Neural progenitor cell (in vitro differentiated cells): Measurements from ENCODE around the gene PAQR5. TPM values are rescaled to one million over a fixed set of nuclear protein-coding genes. Genes with fewer than 3 reads are reported as not detected.

Source experiments
- DNase-seq: peaks from one replicate; pipeline ENCODE4 v3.0.0-alpha.2; 2016; ENCODE audit warnings: low spot score
- H2AFZ ChIP-seq: fragments of 200-600 bp; sonication (generic); replicated peaks from 2 replicates; pipeline ENCODE4 v1.6.1; 2016; ENCODE audit warnings: antibody characterized with exemption
- H3F3A ChIP-seq: fragments of 200-600 bp; sonication (generic); 2 replicates; pipeline ENCODE4 v1.6.1; 2016; ENCODE audit warnings: antibody characterized with exemption, low read depth
- H3K27ac ChIP-seq: fragments of 200-600 bp; sonication (generic); 2 replicates; pipeline ENCODE4 v1.5.1; 2016; ENCODE audit warnings: mild to moderate bottlenecking
- H3K27me3 ChIP-seq: fragments of 200-600 bp; sonication (generic); 2 replicates; pipeline ENCODE4 v1.6.1; 2016; ENCODE audit warnings: mild to moderate bottlenecking, moderate library complexity
- H3K36me3 ChIP-seq: fragments of 200-600 bp; sonication (generic); 2 replicates; pipeline ENCODE4 v1.5.1; 2016
- H3K4me1 ChIP-seq: fragments of 200-600 bp; sonication (generic); 2 replicates; pipeline ENCODE4 v1.6.1; 2016; ENCODE audit warnings: mixed run types
- H3K4me2 ChIP-seq: fragments of 200-600 bp; sonication (generic); 2 replicates; pipeline ENCODE4 v1.6.1; 2016
- H3K4me3 ChIP-seq: fragments of 200-600 bp; sonication (generic); 2 replicates; pipeline ENCODE4 v1.5.1; 2016
- H3K79me2 ChIP-seq: fragments of 200-600 bp; sonication (generic); 2 replicates; pipeline ENCODE4 v1.6.1; 2016; ENCODE audit warnings: low read depth
- H3K9ac ChIP-seq: fragments of 200-600 bp; sonication (generic); 2 replicates; pipeline ENCODE4 v1.6.1; 2016
- H3K9me3 ChIP-seq: fragments of 200-600 bp; sonication (generic); 2 replicates; pipeline ENCODE4 v1.5.1; 2016; ENCODE audit warnings: low read depth
- H4K20me1 ChIP-seq: fragments of 200-600 bp; sonication (generic); 2 replicates; pipeline ENCODE4 v1.6.1; 2016; ENCODE audit warnings: low read depth
- H3K27ac Mint-ChIP-seq: 3 replicates; pipeline ENCODE4 v1.8.0; 2021; ENCODE audit warnings: mixed read lengths
- H3K27me3 Mint-ChIP-seq: 2 replicates; pipeline ENCODE4 v1.8.0; 2022; ENCODE audit warnings: low read depth, mild to moderate bottlenecking, inconsistent platforms, moderate library complexity, mixed read lengths; ENCODE audit not compliant: insufficient read depth
- H3K36me3 Mint-ChIP-seq: 3 replicates; pipeline ENCODE4 v1.8.0; 2021; ENCODE audit warnings: mixed read lengths
- H3K4me1 Mint-ChIP-seq: 3 replicates; pipeline ENCODE4 v1.8.0; 2021; ENCODE audit warnings: mixed read lengths
- H3K4me3 Mint-ChIP-seq: 3 replicates; pipeline ENCODE4 v1.8.0; 2021; ENCODE audit warnings: mild to moderate bottlenecking, moderate library complexity, mixed read lengths
- H3K9me3 Mint-ChIP-seq: 3 replicates; pipeline ENCODE4 v1.8.0; 2020; ENCODE audit warnings: mixed read lengths
- EZH2 ChIP-seq: fragments of 200-600 bp; sonication (generic); IDR thresholded peaks from 2 replicates; pipeline ENCODE4 v1.6.1; 2017; ENCODE audit warnings: antibody characterized with exemption, mild to moderate bottlenecking, moderate library complexity
- EZH2phosphoT487 ChIP-seq: fragments of 200-600 bp; sonication (generic); IDR thresholded peaks from 2 replicates; pipeline ENCODE4 v1.6.1; 2017; ENCODE audit warnings: antibody characterized with exemption
- total RNA-seq: library from RNA; depleted of rRNA; stranded (reverse); fragments of >200 nt; gene quantifications from 2 replicates; pipeline ENCODE4 v1.2.3, GENCODE V29; 2015; ENCODE audit warnings: low replicate concordance
- TF ChIP-seq, protein P1 (sequence below): fragments of 200-600 bp; sonication (generic); IDR thresholded peaks from 2 replicates; pipeline ENCODE4 v1.5.1; 2017; ENCODE audit warnings: antibody characterized with exemption, mild to moderate bottlenecking

The PAQR5 gene
- total RNA-seq, 1 donor from 2014 or later, result 1.4 TPM

DNA sequence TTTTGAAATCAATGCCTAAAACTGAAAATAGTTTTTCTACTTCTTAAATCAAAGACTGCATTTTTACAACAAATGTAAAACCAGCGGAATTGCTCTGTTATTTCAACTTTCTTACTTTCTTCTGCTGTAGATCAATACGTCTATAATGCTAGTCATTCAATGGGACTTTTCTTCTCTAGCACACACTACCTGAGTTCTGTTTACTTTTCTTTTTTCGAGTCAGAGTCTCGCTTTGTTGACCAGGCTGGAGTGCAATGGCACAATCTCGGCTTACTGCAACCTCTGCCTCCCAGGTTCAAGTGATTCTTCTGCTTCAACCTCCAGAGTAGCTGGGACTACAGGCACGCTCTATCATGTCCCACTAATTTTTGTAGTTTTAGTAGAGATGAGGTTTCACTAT lies 74.7 kb downstream of the PAQR5 start:
- H3K36me3 Mint-ChIP-seq, result no peaks in the 10 kb centered on the region
- H3K9me3 Mint-ChIP-seq, result no peaks in the 10 kb centered on the region
- DNase-seq, result no peak
- no peak overlapping the region for H3K4me3 ChIP-seq
- no peaks in the 10 kb centered on the region for H3K9me3 ChIP-seq
- no peaks in the 10 kb centered on the region for H3K4me1 ChIP-seq
- no peaks in the 10 kb centered on the region for H3K79me2 ChIP-seq
- no peak overlapping the region for H3K27ac Mint-ChIP-seq
- H3K4me3 Mint-ChIP-seq, result no peak overlapping the region
- H4K20me1 ChIP-seq, result no peaks in the 10 kb centered on the region
- H3K9ac ChIP-seq, result no peak overlapping the region
- H3K4me2 ChIP-seq, result no peak overlapping the region
- H2AFZ ChIP-seq, result no peak overlapping the region
- H3K27ac ChIP-seq, result no peak overlapping the region
- H3F3A ChIP-seq, result no peaks in the 10 kb centered on the region
- H3K4me1 Mint-ChIP-seq, result peaks cover 24% of the 10 kb centered on the region
- H3K36me3 ChIP-seq, result no peaks in the 10 kb centered on the region
- TF ChIP-seq EZH2 (no peak), EZH2phosphoT487 (no peak)
- TF ChIP-seq, protein P1, sequence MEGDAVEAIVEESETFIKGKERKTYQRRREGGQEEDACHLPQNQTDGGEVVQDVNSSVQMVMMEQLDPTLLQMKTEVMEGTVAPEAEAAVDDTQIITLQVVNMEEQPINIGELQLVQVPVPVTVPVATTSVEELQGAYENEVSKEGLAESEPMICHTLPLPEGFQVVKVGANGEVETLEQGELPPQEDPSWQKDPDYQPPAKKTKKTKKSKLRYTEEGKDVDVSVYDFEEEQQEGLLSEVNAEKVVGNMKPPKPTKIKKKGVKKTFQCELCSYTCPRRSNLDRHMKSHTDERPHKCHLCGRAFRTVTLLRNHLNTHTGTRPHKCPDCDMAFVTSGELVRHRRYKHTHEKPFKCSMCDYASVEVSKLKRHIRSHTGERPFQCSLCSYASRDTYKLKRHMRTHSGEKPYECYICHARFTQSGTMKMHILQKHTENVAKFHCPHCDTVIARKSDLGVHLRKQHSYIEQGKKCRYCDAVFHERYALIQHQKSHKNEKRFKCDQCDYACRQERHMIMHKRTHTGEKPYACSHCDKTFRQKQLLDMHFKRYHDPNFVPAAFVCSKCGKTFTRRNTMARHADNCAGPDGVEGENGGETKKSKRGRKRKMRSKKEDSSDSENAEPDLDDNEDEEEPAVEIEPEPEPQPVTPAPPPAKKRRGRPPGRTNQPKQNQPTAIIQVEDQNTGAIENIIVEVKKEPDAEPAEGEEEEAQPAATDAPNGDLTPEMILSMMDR, result no peak
- no peaks in the 10 kb centered on the region for H3K27me3 Mint-ChIP-seq
- H3K27me3 ChIP-seq, result no peaks in the 10 kb centered on the region

GRCh38 chr15:69375151-69375790 lies 76.6 kb downstream of the PAQR5 start:
- Histone ChIP-seq H3K9ac (no peak overlapping the region), H3K79me2 (no peaks in the 10 kb centered on the region), H3K4me1 (no peaks in the 10 kb centered on the region), H3K4me2 (no peak overlapping the region), H2AFZ (no peak overlapping the region), H3K9me3 (no peaks in the 10 kb centered on the region), H3K4me3 (no peak overlapping the region), H3K27ac (no peak overlapping the region), H4K20me1 (no peaks in the 10 kb centered on the region), H3F3A (no peaks in the 10 kb centered on the region), H3K36me3 (no peaks in the 10 kb centered on the region), H3K27me3 (no peaks in the 10 kb centered on the region)
- peaks cover 2% of the 10 kb centered on the region for H3K27me3 Mint-ChIP-seq
- H3K27ac Mint-ChIP-seq, result no peak overlapping the region
- no peak for DNase-seq
- H3K4me1 Mint-ChIP-seq, result peaks cover 30% of the 10 kb centered on the region
- TF ChIP-seq, protein P1, result no peak
- no peak for TF ChIP-seq EZH2
- TF ChIP-seq EZH2phosphoT487, result no peak
- no peaks in the 10 kb centered on the region for H3K36me3 Mint-ChIP-seq
- H3K4me3 Mint-ChIP-seq, result no peak overlapping the region
- H3K9me3 Mint-ChIP-seq, result no peaks in the 10 kb centered on the region

- Histone ChIP-seq H3K4me3 (no peak overlapping the region), H3K4me2 (no peak overlapping the region), H3K36me3 (no peaks in the 10 kb centered on the region), H3K9ac (no peak overlapping the region), H4K20me1 (no peaks in the 10 kb centered on the region), H3K4me1 (no peaks in the 10 kb centered on the region), H3F3A (no peaks in the 10 kb centered on the region), H3K27me3 (no peaks in the 10 kb centered on the region), H3K27ac (no peak overlapping the region), H3K9me3 (no peaks in the 10 kb centered on the region), H3K79me2 (no peaks in the 10 kb centered on the region), H2AFZ (no peak overlapping the region)
- no peak for DNase-seq
- no peaks in the 10 kb centered on the region for H3K9me3 Mint-ChIP-seq
- no peak overlapping the region for H3K4me3 Mint-ChIP-seq
- peak overlapping the region; percentile 88 for H3K27ac Mint-ChIP-seq
- peaks cover 2% of the 10 kb centered on the region for H3K27me3 Mint-ChIP-seq
- H3K4me1 Mint-ChIP-seq, result peaks cover 34% of the 10 kb centered on the region
- H3K36me3 Mint-ChIP-seq, result no peaks in the 10 kb centered on the region
- TF ChIP-seq EZH2phosphoT487 (no peak), EZH2 (no peak)
- TF ChIP-seq, protein P1, result no peak
Measured at GRCh38 chr15:69377216-69377970, 78.7 kb downstream of the PAQR5 start.
